Measurements from ENCODE around the gene RFX5.

Gene RFX5

GRCh38 chr1:151315565-151316235 lies 31.4 kb downstream of the RFX5 start:
- no peak for DNase-seq

- DNase-seq = no peak
These were observed 32.7 kb downstream of the RFX5 start for GRCh38 chr1:151314137-151314875.

GRCh38 chr1:151313501-151313900 lies 33.6 kb downstream of the RFX5 start:
- DNase-seq = no peak

- no peak for DNase-seq
These were observed 34.2 kb downstream of the RFX5 start for GRCh38 chr1:151312826-151313225.

- DNase-seq = no peak
These were observed 34.6 kb downstream of the RFX5 start for GRCh38 chr1:151312411-151312810.

- no peak for DNase-seq
These were observed 35.3 kb downstream of the RFX5 start for GRCh38 chr1:151311589-151312331.

- DNase-seq = no peak
These were observed 36.0 kb downstream of the RFX5 start for GRCh38 chr1:151311011-151311410.

GRCh38 chr1:151309811-151310323 lies 37.2 kb downstream of the RFX5 start:
- DNase-seq = no peak

- no peak for DNase-seq
These were observed 52.1 kb downstream of the RFX5 start for GRCh38 chr1:151294742-151295462.

- no peak for DNase-seq
These were observed 54.0 kb downstream of the RFX5 start for GRCh38 chr1:151293093-151293492.

GRCh38 chr1:151292207-151293030 lies 54.6 kb downstream of the RFX5 start:
- no peak for DNase-seq

GRCh38 chr1:151290709-151291303 lies 56.2 kb downstream of the RFX5 start:
- DNase-seq = no peak

Measured in SHP77 (cell line).